Skeletal muscle satellite cell (primary cell): ENCODE results near the gene RORC.

ENCODE experiments used
- H3K27me3 ChIP-seq: 2 replicates; pipeline ENCODE4 v1.7.0; 2013; ENCODE audit warnings: low read length; ENCODE audit not compliant: control insufficient read depth, insufficient read depth
- H3K36me3 ChIP-seq: 2 replicates; pipeline ENCODE4 v1.7.0; 2013; ENCODE audit warnings: mild to moderate bottlenecking, control low read depth, low read length; ENCODE audit not compliant: insufficient read depth
- H3K4me1 ChIP-seq: 2 replicates; pipeline ENCODE4 v1.7.0; 2013; ENCODE audit warnings: low read length; ENCODE audit not compliant: control insufficient read depth, insufficient read depth
- H3K4me2 ChIP-seq: 2 replicates; pipeline ENCODE4 v1.7.0; 2013; ENCODE audit warnings: mild to moderate bottlenecking, low read length
- H3K4me3 ChIP-seq: 2 replicates; pipeline ENCODE4 v1.7.0; 2013; ENCODE audit warnings: low read length
- H3K9ac ChIP-seq: 2 replicates; pipeline ENCODE4 v1.7.0; 2013; ENCODE audit warnings: mild to moderate bottlenecking, low read depth, low read length, moderate library complexity
- H3K9me3 ChIP-seq: replicated peaks from 2 replicates; pipeline ENCODE4 v1.7.0; 2013; ENCODE audit warnings: mild to moderate bottlenecking, control low read depth, low read length

The RORC gene

GRCh38 chr1:151846686-151847237 lies 15.2 kb upstream of the RORC start:
- H3K9ac ChIP-seq: no peak overlapping the region
- no peak overlapping the region for H3K4me2 ChIP-seq
- no peaks in the 10 kb centered on the region for H3K36me3 ChIP-seq
- H3K9me3 ChIP-seq: no peaks in the 10 kb centered on the region
- H3K27me3 ChIP-seq: peaks cover 61% of the 10 kb centered on the region
- H3K4me1 ChIP-seq: peaks cover 5% of the 10 kb centered on the region
- no peak overlapping the region for H3K4me3 ChIP-seq

- H3K4me1 ChIP-seq: peaks cover 11% of the 10 kb centered on the region
- H3K36me3 ChIP-seq: no peaks in the 10 kb centered on the region
- H3K9ac ChIP-seq: no peak overlapping the region
- H3K27me3 ChIP-seq: peaks cover 57% of the 10 kb centered on the region
- no peak overlapping the region for H3K4me3 ChIP-seq
- no peaks in the 10 kb centered on the region for H3K9me3 ChIP-seq
- H3K4me2 ChIP-seq: no peak overlapping the region
These were observed 14.5 kb upstream of the RORC start for GRCh38 chr1:151846062-151846568.

- Histone ChIP-seq H3K4me2 (no peak overlapping the region), H3K27me3 (peaks cover 50% of the 10 kb centered on the region), H3K9me3 (no peaks in the 10 kb centered on the region)
These were observed 11.8 kb upstream of the RORC start for GRCh38 chr1:151843398-151843797.

GRCh38 chr1:151841141-151841540 lies 9.5 kb upstream of the RORC start:
- Histone ChIP-seq H3K4me3 (no peak overlapping the region), H3K9me3 (no peaks in the 10 kb centered on the region), H3K27me3 (peaks cover 44% of the 10 kb centered on the region), H3K4me1 (peaks cover 23% of the 10 kb centered on the region), H3K4me2 (peak overlapping the region; percentile 2), H3K36me3 (no peaks in the 10 kb centered on the region), H3K9ac (no peak overlapping the region)

More at GRCh38 chr1:151843398-151843797, 11.8 kb upstream of the RORC start:
- H3K36me3 ChIP-seq: no peaks in the 10 kb centered on the region
- peaks cover 21% of the 10 kb centered on the region for H3K4me1 ChIP-seq
- no peak overlapping the region for H3K4me3 ChIP-seq
- H3K9ac ChIP-seq: no peak overlapping the region

GRCh38 chr1:151840421-151840820 lies 8.8 kb upstream of the RORC start:
- peaks cover 50% of the 10 kb centered on the region for H3K27me3 ChIP-seq
- H3K4me1 ChIP-seq: peaks cover 23% of the 10 kb centered on the region
- H3K36me3 ChIP-seq: no peaks in the 10 kb centered on the region
- H3K9me3 ChIP-seq: no peaks in the 10 kb centered on the region
- H3K9ac ChIP-seq: no peak overlapping the region
- H3K4me3 ChIP-seq: no peak overlapping the region
- no peak overlapping the region for H3K4me2 ChIP-seq

GRCh38 chr1:151839457-151840403 lies 8.1 kb upstream of the RORC start, which contains the start of gene C2CD4D:
C2CD4D (minus strand) TSS chr1:151839820; CDS start chr1:151838989, 831 bp downstream.
- Histone ChIP-seq H3K4me1 (peaks cover 23% of the 10 kb centered on the region), H3K27me3 (peaks cover 47% of the 10 kb centered on the region), H3K4me2 (peak within 1 kb of the TSS; percentile 78), H3K9ac (peak within 1 kb of the TSS; percentile 51), H3K36me3 (no peaks in the 10 kb centered on the region), H3K4me3 (peak within 1 kb of the TSS; percentile 64), H3K9me3 (no peaks in the 10 kb centered on the region)

GRCh38 chr1:151839082-151839412 lies 7.4 kb upstream of the RORC start:
- H3K9me3 ChIP-seq: no peaks in the 10 kb centered on the region
- H3K4me1 ChIP-seq: peaks cover 23% of the 10 kb centered on the region
- no peaks in the 10 kb centered on the region for H3K36me3 ChIP-seq
- peak overlapping the region; percentile 64 for H3K4me3 ChIP-seq
- H3K4me2 ChIP-seq: peak overlapping the region; percentile 78
- peaks cover 40% of the 10 kb centered on the region for H3K27me3 ChIP-seq
- H3K9ac ChIP-seq: no peak overlapping the region

- H3K9me3 ChIP-seq: no peaks in the 10 kb centered on the region
- H3K4me3 ChIP-seq: peak overlapping the region; percentile 64
- peak overlapping the region; percentile 78 for H3K4me2 ChIP-seq
- no peaks in the 10 kb centered on the region for H3K36me3 ChIP-seq
- peaks cover 23% of the 10 kb centered on the region for H3K4me1 ChIP-seq
- H3K27me3 ChIP-seq: peaks cover 39% of the 10 kb centered on the region
- peak overlapping the region; percentile 51 for H3K9ac ChIP-seq
These were observed 6.8 kb upstream of the RORC start for GRCh38 chr1:151838222-151839081.

- peak overlapping the region; percentile 78 for H3K4me2 ChIP-seq
- H3K4me1 ChIP-seq: peaks cover 23% of the 10 kb centered on the region
- H3K9ac ChIP-seq: peak overlapping the region; percentile 51
- no peaks in the 10 kb centered on the region for H3K9me3 ChIP-seq
- H3K27me3 ChIP-seq: peaks cover 39% of the 10 kb centered on the region
- peak overlapping the region; percentile 64 for H3K4me3 ChIP-seq
- no peaks in the 10 kb centered on the region for H3K36me3 ChIP-seq
These were observed 6.3 kb upstream of the RORC start for GRCh38 chr1:151837884-151838221.

- no peak overlapping the region for H3K4me2 ChIP-seq
- H3K9me3 ChIP-seq: no peaks in the 10 kb centered on the region
- peaks cover 23% of the 10 kb centered on the region for H3K4me1 ChIP-seq
- H3K27me3 ChIP-seq: peaks cover 38% of the 10 kb centered on the region
- no peak overlapping the region for H3K4me3 ChIP-seq
- no peaks in the 10 kb centered on the region for H3K36me3 ChIP-seq
- H3K9ac ChIP-seq: no peak overlapping the region
These were observed 5.6 kb upstream of the RORC start for GRCh38 chr1:151837197-151837596.

GRCh38 chr1:151835596-151835995 lies 4.0 kb upstream of the RORC start:
- H3K9me3 ChIP-seq: no peaks in the 10 kb centered on the region
- peaks cover 12% of the 10 kb centered on the region for H3K4me1 ChIP-seq
- no peak overlapping the region for H3K9ac ChIP-seq
- H3K27me3 ChIP-seq: peaks cover 30% of the 10 kb centered on the region
- H3K4me2 ChIP-seq: no peak overlapping the region
- H3K4me3 ChIP-seq: no peak overlapping the region
- no peaks in the 10 kb centered on the region for H3K36me3 ChIP-seq
